Measurements from ENCODE around the gene FHIT. TPM values are rescaled to one million over a fixed set of nuclear protein-coding genes. Genes with fewer than 3 reads are reported as not detected.

FHIT gene
- polyA plus RNA-seq, 3 donors, result 3.1 to 3.9 (median 3.3) TPM

- H3K27ac ChIP-seq (ENCODE audit: low read depth, low read length), result no peak overlapping the region
- 82 to 94% (median 92%) methylated on average over 2 of the region's 2 CpGs for WGBS, 3 donors
Measured at GRCh38 chr3:59876533-59877062, 1374.7 kb downstream of the FHIT start.

GRCh38 chr3:59873576-59874230 is 1377.5 kb downstream of the FHIT start:
- WGBS, 3 donors, result 70 to 76% (median 71%) methylated on average over 8 of the region's 8 CpGs

DNA sequence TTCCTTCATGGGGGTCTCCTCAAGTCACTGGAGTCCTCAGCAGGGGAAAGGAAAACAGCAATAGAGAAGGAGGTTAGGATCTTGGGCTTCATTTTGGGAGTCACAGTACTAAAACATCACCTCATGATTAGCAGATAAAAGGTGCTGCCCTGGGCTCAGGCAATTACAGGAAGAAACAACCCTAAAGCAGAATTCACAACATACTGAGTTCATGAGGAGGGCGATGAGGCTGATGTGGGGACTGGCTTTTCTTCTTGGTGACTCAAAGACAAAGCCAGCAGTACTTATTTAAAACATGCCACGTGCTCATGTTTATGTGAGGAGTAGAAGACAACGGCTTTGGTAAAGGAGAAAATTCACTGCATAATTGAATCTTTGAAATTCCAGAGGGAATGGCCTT is 1379.1 kb downstream of the FHIT start:
- H3K27ac ChIP-seq (ENCODE audit: low read depth, low read length), result no peak overlapping the region
- WGBS, 3 donors, result 60 to 76% (median 63%) methylated on average over 3 of the region's 3 CpGs

More at GRCh38 chr3:59873576-59874230, 1377.5 kb downstream of the FHIT start:
- no peak overlapping the region for H3K27ac ChIP-seq (ENCODE audit: low read depth, low read length)

DNA sequence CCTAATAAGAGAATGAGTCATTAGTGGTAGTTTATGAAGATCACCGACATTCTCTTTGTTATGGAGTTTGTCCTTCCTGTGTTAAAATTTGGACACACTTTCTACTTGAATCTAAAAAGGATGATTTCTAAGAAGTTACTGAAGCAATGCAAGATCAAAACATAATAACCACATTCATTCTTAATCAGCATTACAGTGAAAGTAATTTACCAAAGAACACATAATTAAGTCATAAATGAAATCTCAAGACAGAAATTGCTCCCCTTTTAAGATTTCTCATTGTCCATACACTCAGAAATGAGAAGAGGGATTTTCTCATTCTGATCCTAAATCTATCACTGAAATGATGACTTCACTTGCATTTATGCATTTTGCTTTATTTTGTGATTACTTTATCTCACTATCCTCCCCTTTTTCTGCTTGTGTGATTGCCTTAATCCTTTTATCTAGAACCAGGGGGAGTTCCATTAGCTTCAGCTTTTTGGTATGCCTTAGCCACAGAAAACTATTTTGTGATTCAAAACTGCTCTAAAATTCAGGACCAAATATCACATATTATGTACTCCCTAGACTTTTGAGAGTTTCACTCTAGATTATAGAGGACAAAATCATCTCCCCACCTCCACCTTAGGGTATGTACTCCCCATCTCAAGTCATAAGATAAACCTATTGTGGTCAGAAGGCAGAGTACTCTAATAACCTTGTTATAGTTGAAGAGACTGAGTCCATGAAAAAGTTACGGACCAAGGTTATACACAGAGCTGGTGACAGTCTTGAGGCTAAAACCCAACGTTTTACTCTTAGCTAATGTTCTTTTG is 1383.9 kb downstream of the FHIT start:
- H3K27ac ChIP-seq (ENCODE audit: low read depth, low read length), result no peak overlapping the region
- WGBS, 3 donors, result 60 to 78% (median 68%) methylated on average over 3 of the region's 3 CpGs

DNA sequence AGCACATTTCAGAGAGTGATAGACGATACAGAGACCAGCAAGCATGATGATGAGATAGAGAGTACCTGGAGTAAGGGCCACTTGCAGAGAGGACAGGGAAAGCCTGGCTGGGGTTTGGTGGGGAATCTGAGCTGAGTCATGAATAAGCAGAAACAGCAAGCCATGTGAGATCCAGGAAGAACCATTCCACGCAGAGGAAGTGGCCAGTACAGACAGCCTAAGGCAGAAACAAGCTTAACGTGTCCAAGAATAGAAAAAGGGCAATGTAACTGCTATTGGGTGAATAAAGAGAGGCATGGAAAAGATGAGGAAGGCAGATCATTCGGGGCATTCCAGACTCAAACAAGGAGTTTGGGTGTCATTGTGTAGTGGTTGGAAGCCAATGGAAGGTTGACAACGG is 1385.2 kb downstream of the FHIT start:
- no peak overlapping the region for H3K27ac ChIP-seq (ENCODE audit: low read depth, low read length)
- WGBS, 3 donors, result 69 to 83% (median 72%) methylated on average over 5 of the region's 5 CpGs

DNA sequence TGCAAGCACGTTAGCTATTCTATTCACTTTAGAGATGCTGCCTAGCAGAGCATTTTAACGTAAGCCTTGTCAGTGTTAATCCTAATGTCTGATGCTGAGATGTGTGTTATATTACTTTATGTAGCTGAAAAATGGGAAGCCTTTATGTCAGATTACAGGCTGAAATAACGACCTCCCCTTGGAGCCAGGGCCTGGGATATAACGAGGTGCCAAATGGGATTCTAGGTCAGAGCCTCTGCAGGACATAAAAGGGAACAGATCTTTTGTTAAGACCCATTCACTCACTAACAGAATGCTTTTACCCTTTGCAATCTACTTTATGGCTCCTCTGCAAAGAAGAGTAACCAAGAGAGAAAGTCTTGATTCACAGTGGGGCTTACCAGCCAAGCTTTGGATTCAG is 1385.9 kb downstream of the FHIT start:
- H3K27ac ChIP-seq (ENCODE audit: low read depth, low read length), result no peak overlapping the region
- WGBS, 3 donors, result 75 to 81% (median 77%) methylated on average over 4 of the region's 4 CpGs

- 84 to 91% (median 86%) methylated on average over 6 of the region's 6 CpGs for WGBS, 3 donors
- no peak overlapping the region for H3K27ac ChIP-seq (ENCODE audit: low read depth, low read length)
Measured at GRCh38 chr3:59862686-59863085, 1388.6 kb downstream of the FHIT start.

- no peak overlapping the region for H3K27ac ChIP-seq (ENCODE audit: low read depth, low read length)
- 26 to 39% (median 34%) methylated on average over 7 of the region's 7 CpGs for WGBS, 3 donors
Measured at GRCh38 chr3:59857589-59858346, 1393.5 kb downstream of the FHIT start.

- 51 to 77% (median 68%) methylated on average over 7 of the region's 7 CpGs for WGBS, 3 donors
- H3K27ac ChIP-seq (ENCODE audit: low read depth, low read length), result no peak overlapping the region
Measured at GRCh38 chr3:59856934-59857460, 1394.3 kb downstream of the FHIT start.

DNA sequence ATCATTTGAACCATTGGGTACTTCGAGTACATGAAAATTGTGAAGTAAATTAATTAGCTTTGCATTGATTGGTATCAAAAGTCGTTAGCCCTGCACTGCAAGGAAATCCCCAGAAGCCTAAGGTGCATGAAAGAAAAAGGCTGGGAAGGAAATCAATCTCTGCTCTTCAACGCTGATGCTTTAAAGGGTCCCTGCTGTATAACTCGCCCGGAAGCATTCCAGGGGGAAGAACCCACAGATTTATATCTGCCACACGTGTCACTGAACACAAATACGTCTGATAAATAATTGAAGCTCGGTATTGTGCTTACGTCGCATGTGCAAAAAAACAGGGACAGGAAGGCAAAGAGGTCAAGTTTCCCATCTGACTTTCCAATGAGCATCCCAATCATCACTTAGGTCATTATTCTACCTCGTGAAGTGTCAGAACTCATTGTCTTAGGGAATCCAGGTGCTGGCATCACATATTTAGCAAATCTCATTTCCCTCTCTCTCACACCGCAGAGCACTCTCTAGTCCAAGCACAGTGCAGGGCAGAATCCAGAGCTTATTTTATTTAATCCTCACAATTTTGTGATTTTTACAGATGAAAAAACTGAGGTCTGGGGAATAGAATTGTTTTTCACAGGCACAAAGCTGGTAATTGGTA is 1397.1 kb downstream of the FHIT start:
- 74 to 79% (median 75%) methylated on average over 12 of the region's 12 CpGs for WGBS, 3 donors
- no peak overlapping the region for H3K27ac ChIP-seq (ENCODE audit: low read depth, low read length)

DNA sequence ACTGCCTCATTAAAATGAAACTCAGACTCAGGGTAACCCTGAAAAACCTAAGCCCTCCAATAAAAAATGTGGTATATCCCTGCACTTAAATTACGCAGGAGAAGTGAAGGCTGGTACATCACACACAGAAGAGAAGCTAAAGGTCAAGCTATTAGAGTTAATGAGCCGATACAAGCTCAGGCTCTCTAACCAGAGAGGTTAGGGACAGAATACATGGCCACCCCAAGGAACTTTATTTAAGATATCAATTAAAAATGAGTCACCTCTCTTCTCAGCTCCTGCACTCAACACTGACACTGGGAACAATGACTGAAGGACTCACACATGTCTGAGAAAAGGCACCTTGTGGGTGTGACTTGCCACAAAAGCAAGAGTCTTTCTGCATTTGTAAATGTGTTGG is 1400.8 kb downstream of the FHIT start:
- 87 to 92% (median 89%) methylated on average over 2 of the region's 2 CpGs for WGBS, 3 donors
- H3K27ac ChIP-seq (ENCODE audit: low read depth, low read length), result no peak overlapping the region

DNA sequence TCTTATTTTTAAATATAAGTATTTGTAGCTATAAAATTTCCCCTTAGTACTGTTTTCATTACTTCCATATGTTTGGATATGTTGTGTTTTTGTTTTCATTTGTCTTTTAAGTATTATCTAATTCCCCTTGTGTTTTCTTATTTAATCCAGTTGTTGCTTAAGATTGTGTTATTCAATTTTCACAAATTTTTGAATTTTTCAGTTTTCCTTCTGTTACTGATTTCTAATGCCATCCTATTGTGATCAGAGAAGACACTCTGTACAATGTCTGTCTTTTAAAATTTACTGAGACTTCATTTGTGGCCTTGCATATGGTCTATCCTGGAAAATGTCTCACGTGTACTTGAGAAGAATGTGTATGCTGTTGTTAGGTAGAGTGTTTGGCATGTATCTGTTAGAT is 1405.9 kb downstream of the FHIT start:
- 82 to 90% (median 88%) methylated on average over 1 of the region's 1 CpG for WGBS, 3 donors
- H3K27ac ChIP-seq (ENCODE audit: low read depth, low read length), result no peak overlapping the region

DNA sequence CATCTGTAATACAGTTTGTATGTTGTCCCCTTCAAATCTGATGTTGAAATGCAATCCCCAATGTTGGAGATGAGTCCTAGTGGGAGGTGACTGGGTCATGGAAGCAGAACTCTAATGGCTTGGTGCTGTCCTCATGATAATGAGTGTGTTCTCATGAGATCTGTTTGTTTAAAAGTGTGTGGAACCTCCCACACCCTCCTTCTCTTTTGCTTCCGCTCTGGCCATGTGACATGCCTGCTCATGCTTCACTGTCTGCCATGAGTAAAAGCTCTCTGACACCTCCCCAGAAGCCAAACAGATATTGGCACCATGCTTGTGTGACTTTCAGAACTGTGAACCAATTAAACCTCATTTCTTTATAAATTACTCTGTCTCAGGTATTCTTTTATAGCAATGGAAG is 1407.4 kb downstream of the FHIT start:
- no peak overlapping the region for H3K27ac ChIP-seq (ENCODE audit: low read depth, low read length)
- 69 to 87% (median 84%) methylated on average over 1 of the region's 1 CpG for WGBS, 3 donors

- 71 to 83% (median 71%) methylated on average over 1 of the region's 1 CpG for WGBS, 3 donors
- H3K27ac ChIP-seq (ENCODE audit: low read depth, low read length), result no peak overlapping the region
Measured at GRCh38 chr3:59839810-59840515, 1411.3 kb downstream of the FHIT start.

- WGBS, 3 donors, result 85 to 95% (median 90%) methylated on average over 3 of the region's 3 CpGs
- no peak overlapping the region for H3K27ac ChIP-seq (ENCODE audit: low read depth, low read length)
Measured at GRCh38 chr3:59839283-59839682, 1412.0 kb downstream of the FHIT start.

- no peak overlapping the region for H3K27ac ChIP-seq (ENCODE audit: low read depth, low read length)
- WGBS, 3 donors, result 78 to 88% (median 82%) methylated on average over 3 of the region's 3 CpGs
Measured at GRCh38 chr3:59836531-59836930, 1414.7 kb downstream of the FHIT start.

- no peak overlapping the region for H3K27ac ChIP-seq (ENCODE audit: low read depth, low read length)
- WGBS, 3 donors, result 81 to 87% (median 81%) methylated on average over 3 of the region's 3 CpGs
Measured at GRCh38 chr3:59832702-59833101, 1418.5 kb downstream of the FHIT start.

GRCh38 chr3:59832241-59832640 is 1419.0 kb downstream of the FHIT start:
- WGBS, 3 donors, result 80 to 87% (median 87%) methylated on average over 3 of the region's 3 CpGs
- no peak overlapping the region for H3K27ac ChIP-seq (ENCODE audit: low read depth, low read length)
